GM23338 (cell line): ENCODE data around the gene LILRB1. TPM values are rescaled to one million over a fixed set of nuclear protein-coding genes. Genes with fewer than 3 reads are reported as not detected.

Experiments used
- ATAC-seq: fragments of 200-7000 bp; cut with Tn5 transposase; 3 replicates; pipeline ENCODE4 v1.9.1; 2020
- DNase-seq: peaks from one replicate; pipeline ENCODE4 v3.0.0-alpha.2; 2015; ENCODE audit warnings: low spot score
- H2AFZ ChIP-seq: fragments of 200-600 bp; sonication (generic); 2 replicates; pipeline ENCODE4 v1.8.0; 2016; ENCODE audit warnings: antibody characterized with exemption, mild to moderate bottlenecking, moderate library complexity
- H3F3A ChIP-seq: fragments of 200-600 bp; sonication (generic); replicated peaks from 2 replicates; pipeline ENCODE4 v1.8.0; 2017; ENCODE audit warnings: antibody characterized with exemption, mixed run types, low read depth
- H3K27ac ChIP-seq: fragments of 200-600 bp; sonication (generic); 2 replicates; pipeline ENCODE4 v1.6.1; 2016; ENCODE audit warnings: low read depth
- H3K27me3 ChIP-seq: fragments of 200-600 bp; sonication (generic); 2 replicates; pipeline ENCODE4 v1.8.0; 2016; ENCODE audit warnings: mild to moderate bottlenecking, mixed run types, moderate library complexity; ENCODE audit not compliant: insufficient read depth
- H3K36me3 ChIP-seq: fragments of 200-600 bp; sonication (generic); 2 replicates; pipeline ENCODE4 v1.8.0; 2016; ENCODE audit warnings: mild to moderate bottlenecking; ENCODE audit not compliant: insufficient read depth
- H3K4me1 ChIP-seq: fragments of 200-600 bp; sonication (generic); 2 replicates; pipeline ENCODE4 v1.8.0; 2016; ENCODE audit warnings: mild to moderate bottlenecking, moderate library complexity; ENCODE audit not compliant: insufficient read depth
- H3K4me2 ChIP-seq: fragments of 200-600 bp; sonication (generic); 2 replicates; pipeline ENCODE4 v1.7.1; 2017; ENCODE audit warnings: mixed run types
- H3K4me3 ChIP-seq: fragments of 200-600 bp; sonication (generic); 2 replicates; pipeline ENCODE4 v1.6.1; 2016; ENCODE audit warnings: mixed run types
- H3K79me2 ChIP-seq: fragments of 200-600 bp; sonication (generic); replicated peaks from 2 replicates; pipeline ENCODE4 v1.8.0; 2017; ENCODE audit warnings: mild to moderate bottlenecking; ENCODE audit not compliant: insufficient read depth
- H3K9me2 ChIP-seq: fragments of 200-600 bp; sonication (generic); 2 replicates; pipeline ENCODE4 v1.8.0; 2017; ENCODE audit not compliant: insufficient read depth
- H4K20me1 ChIP-seq: fragments of 200-600 bp; sonication (generic); replicated peaks from 2 replicates; pipeline ENCODE4 v1.8.0; 2017; ENCODE audit warnings: mild to moderate bottlenecking; ENCODE audit not compliant: insufficient read depth
- H3K27ac Mint-ChIP-seq: 2 replicates; pipeline ENCODE4 v1.8.0; 2020; ENCODE audit warnings: inconsistent platforms, mild to moderate bottlenecking, moderate library complexity, mixed read lengths
- H3K27me3 Mint-ChIP-seq: 3 replicates; pipeline ENCODE4 v1.8.0; 2022; ENCODE audit warnings: low read depth, mild to moderate bottlenecking, moderate library complexity, mixed read lengths, inconsistent platforms; ENCODE audit not compliant: insufficient read depth, poor library complexity
- H3K36me3 Mint-ChIP-seq: 3 replicates; pipeline ENCODE4 v1.8.0; 2021; ENCODE audit warnings: low read depth, mild to moderate bottlenecking, inconsistent platforms, moderate library complexity, mixed read lengths
- H3K4me1 Mint-ChIP-seq: 3 replicates; pipeline ENCODE4 v1.8.0; 2020; ENCODE audit warnings: mild to moderate bottlenecking, inconsistent platforms, mixed read lengths
- H3K4me3 Mint-ChIP-seq: 3 replicates; pipeline ENCODE4 v1.8.0; 2021; ENCODE audit warnings: moderate library complexity, mild to moderate bottlenecking, inconsistent platforms, mixed read lengths
- H3K9me3 Mint-ChIP-seq: 3 replicates; pipeline ENCODE4 v1.8.0; 2020; ENCODE audit warnings: moderate library complexity, mild to moderate bottlenecking, inconsistent platforms, mixed read lengths
- CREB1 ChIP-seq: fragments of 250-450 bp; sonication (Bioruptor Pico); IDR thresholded peaks from 2 replicates; pipeline ENCODE4 v1.5.0; 2020; ENCODE audit warnings: low read depth, mild to moderate bottlenecking, moderate library complexity
- EZH2phosphoT487 ChIP-seq: fragments of 200-600 bp; sonication (generic); IDR thresholded peaks from one replicate; pipeline ENCODE4 v1.8.1; 2018; ENCODE audit warnings: antibody characterized with exemption; ENCODE audit not compliant: unreplicated experiment
- JUNB ChIP-seq: IDR thresholded peaks from one replicate; pipeline ENCODE4 v1.6.1; 2016; ENCODE audit warnings: antibody characterized with exemption; ENCODE audit not compliant: unreplicated experiment
- NANOG ChIP-seq: IDR thresholded peaks from 2 replicates; pipeline ENCODE4 v1.6.1; 2016; ENCODE audit warnings: antibody characterized with exemption, borderline replicate concordance
- POLR2AphosphoS5 ChIP-seq: IDR thresholded peaks from 2 replicates; pipeline ENCODE4 v1.6.1; 2016; ENCODE audit warnings: antibody characterized with exemption, low read depth
- REST ChIP-seq: IDR thresholded peaks from one replicate; pipeline ENCODE4 v1.6.1; 2018; ENCODE audit warnings: antibody characterized with exemption; ENCODE audit not compliant: unreplicated experiment
- STAT1 ChIP-seq: IDR thresholded peaks from one replicate; pipeline ENCODE4 v1.6.1; 2016; ENCODE audit warnings: antibody characterized with exemption; ENCODE audit not compliant: unreplicated experiment
- ZNF114 ChIP-seq: fragments of 250-450 bp; sonication (Bioruptor Pico); IDR thresholded peaks from 2 replicates; pipeline ENCODE4 v1.5.0; 2020; ENCODE audit warnings: mild to moderate bottlenecking, moderate library complexity
- ZNF331 ChIP-seq: fragments of 250-450 bp; sonication (Bioruptor Pico); IDR thresholded peaks from 2 replicates; pipeline ENCODE4 v1.5.0; 2020; ENCODE audit warnings: low read depth, mild to moderate bottlenecking, moderate library complexity
- polyA plus RNA-seq: library from polyadenylated mRNA; unstranded; fragments of >200 nt; fragmentation: Nextera tagmentation; extraction: Ambion mirVana; gene quantifications from 2 replicates; pipeline ENCODE4 v1.2.1, GENCODE V29; 2016
- total RNA-seq: library from RNA; depleted of rRNA; stranded (reverse); fragments of >200 nt; shearing (Covaris generic); gene quantifications from 2 replicates; pipeline ENCODE4 v1.2.3, GENCODE V29; 2014
- TF ChIP-seq, protein P1 (sequence below): fragments of 250-450 bp; sonication (Bioruptor Pico); IDR thresholded peaks from 2 replicates; pipeline ENCODE4 v1.5.0; 2020; ENCODE audit warnings: mild to moderate bottlenecking, moderate library complexity

LILRB1 gene
- total and polyA plus RNA-seq, 2 experiments from 2014 or later, result 0.14 TPM; not detected in 1

DNA sequence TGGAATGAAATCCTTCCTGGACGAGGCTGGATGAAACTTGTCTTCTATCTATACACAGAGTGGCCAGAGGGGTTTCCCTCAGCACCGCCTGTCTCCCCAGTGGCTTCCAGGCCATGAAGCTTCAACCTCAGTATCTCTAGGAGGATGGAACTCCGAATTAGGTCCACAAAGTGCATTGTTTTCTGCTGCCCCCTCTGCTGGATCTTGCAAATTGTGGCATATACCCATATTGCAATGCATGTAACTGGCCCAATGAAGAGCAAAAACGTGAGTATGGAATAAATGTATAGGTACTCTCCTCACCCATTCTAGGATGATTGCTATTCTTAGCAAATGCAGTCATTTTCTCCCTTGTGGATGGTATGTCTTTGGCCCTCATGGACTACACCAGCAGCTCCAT is 17.8 kb downstream of the LILRB1 start (continued):
- TF ChIP-seq ZNF331 (CRISPR knock-in tag) (no peak), REST (no peak), ZNF114 (no peak), JUNB (no peak), POLR2AphosphoS5 (no peak), CREB1 (CRISPR knock-in tag) (no peak)

- no peaks in the 10 kb centered on the region; the same call in 1 of the 2 replicates for H4K20me1 ChIP-seq
- no peak overlapping the region for H3K4me3 ChIP-seq
- H3K4me2 ChIP-seq, result no peak overlapping the region
- no peak overlapping the region for H3K27ac ChIP-seq
- H3K4me1 ChIP-seq, result no peaks in the 10 kb centered on the region
- peaks cover 93% of the 10 kb centered on the region for H3K9me3 Mint-ChIP-seq
- TF ChIP-seq JUNB, result no peak
- no peak for TF ChIP-seq NANOG
- no peak for TF ChIP-seq EZH2phosphoT487
- TF ChIP-seq STAT1, result no peak
- TF ChIP-seq, protein P1, sequence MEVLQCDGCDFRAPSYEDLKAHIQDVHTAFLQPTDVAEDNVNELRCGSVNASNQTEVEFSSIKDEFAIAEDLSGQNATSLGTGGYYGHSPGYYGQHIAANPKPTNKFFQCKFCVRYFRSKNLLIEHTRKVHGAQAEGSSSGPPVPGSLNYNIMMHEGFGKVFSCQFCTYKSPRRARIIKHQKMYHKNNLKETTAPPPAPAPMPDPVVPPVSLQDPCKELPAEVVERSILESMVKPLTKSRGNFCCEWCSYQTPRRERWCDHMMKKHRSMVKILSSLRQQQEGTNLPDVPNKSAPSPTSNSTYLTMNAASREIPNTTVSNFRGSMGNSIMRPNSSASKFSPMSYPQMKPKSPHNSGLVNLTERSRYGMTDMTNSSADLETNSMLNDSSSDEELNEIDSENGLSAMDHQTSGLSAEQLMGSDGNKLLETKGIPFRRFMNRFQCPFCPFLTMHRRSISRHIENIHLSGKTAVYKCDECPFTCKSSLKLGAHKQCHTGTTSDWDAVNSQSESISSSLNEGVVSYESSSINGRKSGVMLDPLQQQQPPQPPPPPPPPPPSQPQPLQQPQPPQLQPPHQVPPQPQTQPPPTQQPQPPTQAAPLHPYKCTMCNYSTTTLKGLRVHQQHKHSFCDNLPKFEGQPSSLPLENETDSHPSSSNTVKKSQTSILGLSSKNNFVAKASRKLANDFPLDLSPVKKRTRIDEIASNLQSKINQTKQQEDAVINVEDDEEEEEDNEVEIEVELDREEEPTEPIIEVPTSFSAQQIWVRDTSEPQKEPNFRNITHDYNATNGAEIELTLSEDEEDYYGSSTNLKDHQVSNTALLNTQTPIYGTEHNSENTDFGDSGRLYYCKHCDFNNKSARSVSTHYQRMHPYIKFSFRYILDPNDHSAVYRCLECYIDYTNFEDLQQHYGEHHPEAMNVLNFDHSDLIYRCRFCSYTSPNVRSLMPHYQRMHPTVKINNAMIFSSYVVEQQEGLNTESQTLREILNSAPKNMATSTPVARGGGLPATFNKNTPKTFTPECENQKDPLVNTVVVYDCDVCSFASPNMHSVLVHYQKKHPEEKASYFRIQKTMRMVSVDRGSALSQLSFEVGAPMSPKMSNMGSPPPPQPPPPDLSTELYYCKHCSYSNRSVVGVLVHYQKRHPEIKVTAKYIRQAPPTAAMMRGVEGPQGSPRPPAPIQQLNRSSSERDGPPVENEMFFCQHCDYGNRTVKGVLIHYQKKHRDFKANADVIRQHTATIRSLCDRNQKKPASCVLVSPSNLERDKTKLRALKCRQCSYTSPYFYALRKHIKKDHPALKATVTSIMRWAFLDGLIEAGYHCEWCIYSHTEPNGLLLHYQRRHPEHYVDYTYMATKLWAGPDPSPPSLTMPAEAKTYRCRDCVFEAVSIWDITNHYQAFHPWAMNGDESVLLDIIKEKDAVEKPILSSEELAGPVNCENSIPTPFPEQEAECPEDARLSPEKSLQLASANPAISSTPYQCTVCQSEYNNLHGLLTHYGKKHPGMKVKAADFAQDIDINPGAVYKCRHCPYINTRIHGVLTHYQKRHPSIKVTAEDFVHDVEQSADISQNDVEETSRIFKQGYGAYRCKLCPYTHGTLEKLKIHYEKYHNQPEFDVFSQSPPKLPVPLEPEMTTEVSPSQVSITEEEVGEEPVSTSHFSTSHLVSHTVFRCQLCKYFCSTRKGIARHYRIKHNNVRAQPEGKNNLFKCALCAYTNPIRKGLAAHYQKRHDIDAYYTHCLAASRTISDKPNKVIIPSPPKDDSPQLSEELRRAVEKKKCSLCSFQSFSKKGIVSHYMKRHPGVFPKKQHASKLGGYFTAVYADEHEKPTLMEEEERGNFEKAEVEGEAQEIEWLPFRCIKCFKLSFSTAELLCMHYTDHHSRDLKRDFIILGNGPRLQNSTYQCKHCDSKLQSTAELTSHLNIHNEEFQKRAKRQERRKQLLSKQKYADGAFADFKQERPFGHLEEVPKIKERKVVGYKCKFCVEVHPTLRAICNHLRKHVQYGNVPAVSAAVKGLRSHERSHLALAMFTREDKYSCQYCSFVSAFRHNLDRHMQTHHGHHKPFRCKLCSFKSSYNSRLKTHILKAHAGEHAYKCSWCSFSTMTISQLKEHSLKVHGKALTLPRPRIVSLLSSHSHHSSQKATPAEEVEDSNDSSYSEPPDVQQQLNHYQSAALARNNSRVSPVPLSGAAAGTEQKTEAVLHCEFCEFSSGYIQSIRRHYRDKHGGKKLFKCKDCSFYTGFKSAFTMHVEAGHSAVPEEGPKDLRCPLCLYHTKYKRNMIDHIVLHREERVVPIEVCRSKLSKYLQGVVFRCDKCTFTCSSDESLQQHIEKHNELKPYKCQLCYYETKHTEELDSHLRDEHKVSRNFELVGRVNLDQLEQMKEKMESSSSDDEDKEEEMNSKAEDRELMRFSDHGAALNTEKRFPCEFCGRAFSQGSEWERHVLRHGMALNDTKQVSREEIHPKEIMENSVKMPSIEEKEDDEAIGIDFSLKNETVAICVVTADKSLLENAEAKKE (CRISPR knock-in tag), result no peak
- no peak for TF ChIP-seq ZNF114
- H3K36me3 ChIP-seq, result no peaks in the 10 kb centered on the region
- DNase-seq, result no peak
- peaks cover 2% of the 10 kb centered on the region for H3K27me3 Mint-ChIP-seq
- no peaks in the 10 kb centered on the region for H3K79me2 ChIP-seq
- H3K36me3 Mint-ChIP-seq, result peaks cover 23% of the 10 kb centered on the region; the same call in 2 of the 3 replicates
- no peaks in the 10 kb centered on the region for H3K4me1 Mint-ChIP-seq
- H3K27ac Mint-ChIP-seq, result no peak overlapping the region
- H3K9me2 ChIP-seq, result no peaks in the 10 kb centered on the region
- H3K27me3 ChIP-seq, result no peaks in the 10 kb centered on the region
- no peak overlapping the region for H2AFZ ChIP-seq
- H3F3A ChIP-seq, result no peaks in the 10 kb centered on the region
- H3K4me3 Mint-ChIP-seq, result no peak overlapping the region
- no peak for ATAC-seq
Measured at GRCh38 chr19:54650108-54650655, 19.9 kb downstream of the LILRB1 start.
